Left forelimb (tissue), 1 donor: ENCODE measurements around the gene MOB3B.
"Not testable (repeated sequence)": the region's sequence is repeated elsewhere in the genome, so short reads cannot be mapped to it uniquely, and the experiment has no call there.

Experiments used
- DNase-seq: peaks from one replicate; pipeline ENCODE4 v3.0.0-alpha.2; 2018; ENCODE audit warnings: low spot score

Gene MOB3B

GRCh38 chr9:27475057-27475595 is 54.5 kb downstream of the MOB3B start:
- no peak for DNase-seq

GRCh38 chr9:27474305-27474704 is 55.3 kb downstream of the MOB3B start:
- DNase-seq: no peak

- no peak for DNase-seq
These were observed 56.5 kb downstream of the MOB3B start for GRCh38 chr9:27473111-27473529.

- DNase-seq: peak; percentile 75
These were observed 57.4 kb downstream of the MOB3B start for GRCh38 chr9:27472195-27472594.

GRCh38 chr9:27471789-27472188 is 57.8 kb downstream of the MOB3B start:
- DNase-seq: no peak

GRCh38 chr9:27471366-27471765 is 58.2 kb downstream of the MOB3B start:
- DNase-seq: no peak

- no peak for DNase-seq
These were observed 59.2 kb downstream of the MOB3B start for GRCh38 chr9:27470291-27470856.

- no peak for DNase-seq
These were observed 60.1 kb downstream of the MOB3B start for GRCh38 chr9:27469550-27469949.

- no peak for DNase-seq
These were observed 61.0 kb downstream of the MOB3B start for GRCh38 chr9:27468462-27469110.

GRCh38 chr9:27468000-27468399 is 61.6 kb downstream of the MOB3B start:
- DNase-seq: no peak

- no peak for DNase-seq
These were observed 62.1 kb downstream of the MOB3B start for GRCh38 chr9:27467486-27467885.

- DNase-seq: not testable (repeated sequence)
These were observed 63.1 kb downstream of the MOB3B start for GRCh38 chr9:27466516-27466915.

- not testable (repeated sequence) for DNase-seq
These were observed 64.7 kb downstream of the MOB3B start for GRCh38 chr9:27464950-27465349.

- no peak for DNase-seq
These were observed 66.8 kb downstream of the MOB3B start for GRCh38 chr9:27462846-27463245.

- DNase-seq: no peak
These were observed 67.2 kb downstream of the MOB3B start for GRCh38 chr9:27462434-27462833.

GRCh38 chr9:27460226-27461023 is 69.2 kb downstream of the MOB3B start:
- DNase-seq: no peak

GRCh38 chr9:27457445-27457844 is 72.2 kb downstream of the MOB3B start:
- no peak for DNase-seq

- no peak for DNase-seq
These were observed 75.6 kb downstream of the MOB3B start for GRCh38 chr9:27453860-27454553.

GRCh38 chr9:27451207-27451797 is 78.3 kb downstream of the MOB3B start:
- DNase-seq: no peak

GRCh38 chr9:27450752-27451151 is 78.9 kb downstream of the MOB3B start:
- no peak for DNase-seq

GRCh38 chr9:27448356-27448755 is 81.3 kb downstream of the MOB3B start:
- DNase-seq: not testable (repeated sequence)
